GM21576 (cell line): ENCODE measurements around the gene CNTNAP5.

Experiments
- ATAC-seq: cut with Tn5 transposase; IDR thresholded peaks from one replicate; pipeline ENCODE4 v1.9.1; 2021; ENCODE audit warnings: mild to moderate bottlenecking, moderate library complexity; ENCODE audit not compliant: unreplicated experiment

CNTNAP5 gene

GRCh38 chr2:124149571-124149970 lies 124.5 kb downstream of the CNTNAP5 start:
- no peak for ATAC-seq

- no peak for ATAC-seq
These were observed 126.6 kb downstream of the CNTNAP5 start for GRCh38 chr2:124151691-124152090.

GRCh38 chr2:124153713-124154112 lies 128.6 kb downstream of the CNTNAP5 start:
- ATAC-seq: no peak

- no peak for ATAC-seq
These were observed 134.1 kb downstream of the CNTNAP5 start for GRCh38 chr2:124159166-124159565.

- no peak for ATAC-seq
These were observed 136.5 kb downstream of the CNTNAP5 start for GRCh38 chr2:124161542-124161941.

GRCh38 chr2:124162256-124162655 lies 137.2 kb downstream of the CNTNAP5 start:
- ATAC-seq: no peak

- no peak for ATAC-seq
These were observed 138.8 kb downstream of the CNTNAP5 start for GRCh38 chr2:124163840-124164239.

GRCh38 chr2:124165698-124166097 lies 140.6 kb downstream of the CNTNAP5 start:
- ATAC-seq: no peak

GRCh38 chr2:124171472-124172063 lies 146.5 kb downstream of the CNTNAP5 start:
- no peak for ATAC-seq

GRCh38 chr2:124178719-124179118 lies 153.6 kb downstream of the CNTNAP5 start:
- ATAC-seq: no peak

- no peak for ATAC-seq
These were observed 155.5 kb downstream of the CNTNAP5 start for GRCh38 chr2:124180635-124181034.

- ATAC-seq: no peak
These were observed 161.7 kb downstream of the CNTNAP5 start for GRCh38 chr2:124186801-124187200.

GRCh38 chr2:124187948-124188347 lies 162.9 kb downstream of the CNTNAP5 start:
- no peak for ATAC-seq

GRCh38 chr2:124193706-124194105 lies 168.6 kb downstream of the CNTNAP5 start:
- ATAC-seq: no peak

- ATAC-seq: no peak
These were observed 176.6 kb downstream of the CNTNAP5 start for GRCh38 chr2:124201713-124202112.

- ATAC-seq: no peak
These were observed 184.4 kb downstream of the CNTNAP5 start for GRCh38 chr2:124209441-124209840.

GRCh38 chr2:124211461-124211860 lies 186.4 kb downstream of the CNTNAP5 start:
- ATAC-seq: no peak

GRCh38 chr2:124213977-124214587 lies 189.0 kb downstream of the CNTNAP5 start:
- no peak for ATAC-seq

- ATAC-seq: no peak
These were observed 221.1 kb downstream of the CNTNAP5 start for GRCh38 chr2:124246170-124246569.

- ATAC-seq: no peak
These were observed 223.3 kb downstream of the CNTNAP5 start for GRCh38 chr2:124248386-124248785.

GRCh38 chr2:124250433-124250832 lies 225.3 kb downstream of the CNTNAP5 start:
- no peak for ATAC-seq

- no peak for ATAC-seq
These were observed 229.5 kb downstream of the CNTNAP5 start for GRCh38 chr2:124254621-124255020.

GRCh38 chr2:124257120-124257519 lies 232.0 kb downstream of the CNTNAP5 start:
- ATAC-seq: no peak
